IPS DF 19.7 (cell line): ENCODE data around the gene HERPUD2.
A peak's percentile ranks its signal among the peaks of the same experiment; 100 is the strongest.

Experiments used
- DNase-seq: peaks from one replicate; pipeline ENCODE4 v3.0.0-alpha.2; 2013; ENCODE audit warnings: low read depth, low spot score

Gene HERPUD2

GRCh38 chr7:35694784-35695472 is at the start of gene HERPUD2:
Gene HERPUD2 (minus strand): TSS chr7:35695135. CDS start chr7:35694330, 805 bp downstream.
- peak; percentile 72 for DNase-seq

- no peak for DNase-seq
These were observed 44.0 kb upstream of the HERPUD2 start for GRCh38 chr7:35738889-35739288.

- DNase-seq, result no peak
These were observed 41.8 kb upstream of the HERPUD2 start for GRCh38 chr7:35736725-35737124.

GRCh38 chr7:35735396-35735795 is 40.5 kb upstream of the HERPUD2 start:
- DNase-seq, result no peak

GRCh38 chr7:35734001-35734483 is 39.1 kb upstream of the HERPUD2 start:
- DNase-seq, result no peak

GRCh38 chr7:35731349-35731748 is 36.4 kb upstream of the HERPUD2 start:
- no peak for DNase-seq

GRCh38 chr7:35729061-35729783 is 34.3 kb upstream of the HERPUD2 start:
- DNase-seq, result no peak

GRCh38 chr7:35728412-35729060 is 33.6 kb upstream of the HERPUD2 start:
- DNase-seq, result no peak

GRCh38 chr7:35727571-35727970 is 32.6 kb upstream of the HERPUD2 start:
- DNase-seq, result no peak

- DNase-seq, result no peak
These were observed 31.7 kb upstream of the HERPUD2 start for GRCh38 chr7:35726654-35727053.

GRCh38 chr7:35725280-35725680 is 30.3 kb upstream of the HERPUD2 start:
- no peak for DNase-seq

- DNase-seq, result no peak
These were observed 28.1 kb upstream of the HERPUD2 start for GRCh38 chr7:35723011-35723410.

GRCh38 chr7:35722054-35722849 is 27.3 kb upstream of the HERPUD2 start:
- no peak for DNase-seq

- no peak for DNase-seq
These were observed 26.4 kb upstream of the HERPUD2 start for GRCh38 chr7:35721288-35721687.

GRCh38 chr7:35720849-35721248 is 25.9 kb upstream of the HERPUD2 start:
- no peak for DNase-seq

GRCh38 chr7:35720032-35720431 is 25.1 kb upstream of the HERPUD2 start:
- no peak for DNase-seq

GRCh38 chr7:35718047-35718446 is 23.1 kb upstream of the HERPUD2 start:
- DNase-seq, result no peak

- DNase-seq, result no peak
These were observed 22.6 kb upstream of the HERPUD2 start for GRCh38 chr7:35717516-35717915.

- no peak for DNase-seq
These were observed 22.1 kb upstream of the HERPUD2 start for GRCh38 chr7:35717013-35717412.

- DNase-seq, result no peak
These were observed 21.3 kb upstream of the HERPUD2 start for GRCh38 chr7:35716038-35716803.

GRCh38 chr7:35714862-35715261 is 19.9 kb upstream of the HERPUD2 start:
- no peak for DNase-seq
